SK-N-SH (cell line): Measurements from ENCODE around the gene ZER1. TPM values are rescaled to one million over a fixed set of nuclear protein-coding genes. Genes with fewer than 3 reads are reported as not detected.

ENCODE experiments used
- CTCF ChIA-PET: fragments of 300-600, 350-600 bp; formaldehyde crosslinking; extraction: SDS; loops from one replicate; lab custom pipeline; 2021; lab: Yijun Ruan, JAX
- POLR2A ChIA-PET: fragments of 350-600 bp; sonication (Branson Sonifier 250); formaldehyde crosslinking; extraction: SDS; loops from one replicate; lab custom pipeline; 2020; ENCODE audit warnings: antibody characterized with exemption, inconsistent platforms; lab: Yijun Ruan, JAX
- DNase-seq: peaks from one replicate; pipeline ENCODE4 v3.0.0; 2012
- H2AFZ ChIP-seq: fragments of 200-600 bp; sonication (generic); 2 replicates; pipeline ENCODE4 v1.8.1; 2016; ENCODE audit warnings: antibody characterized with exemption, mild to moderate bottlenecking, low read depth
- H3F3A ChIP-seq: fragments of 200-600 bp; sonication (generic); replicated peaks from 2 replicates; pipeline ENCODE3; 2016; ENCODE audit warnings: antibody characterized with exemption, mild to moderate bottlenecking; ENCODE audit not compliant: insufficient read depth
- H3K27ac ChIP-seq, 2 experiments: fragments of 200-500 bp in 1 of 2; fragments of 200-600 bp in 1 of 2; sonication (Bioruptor generic) in 1 of 2; sonication (generic), shearing (Covaris generic) in 1 of 2; 2 replicates each; pipeline versions ENCODE4 v1.5.1 to v1.6.1; 2014 to 2016; ENCODE audit warnings: low read depth in 2 of 2, inconsistent platforms in 1 of 2, low read length in 1 of 2, mild to moderate bottlenecking in 1 of 2, mixed read lengths in 1 of 2
- H3K27me3 ChIP-seq: fragments of 200-600 bp; sonication (generic), shearing (Covaris generic); 2 replicates; pipeline ENCODE4 v1.6.1; 2016; ENCODE audit warnings: mixed run types; ENCODE audit not compliant: insufficient read depth
- H3K36me3 ChIP-seq, 2 experiments: fragments of 200-500 bp in 1 of 2; fragments of 200-600 bp in 1 of 2; sonication (Bioruptor generic) in 1 of 2; sonication (generic) in 1 of 2; replicated peaks in 1 of 2; 2 replicates each; pipeline versions ENCODE3 to v1.5.1; 2014 to 2016; ENCODE audit warnings: low read length in 1 of 2, mild to moderate bottlenecking in 1 of 2; ENCODE audit not compliant: insufficient read depth in 2 of 2, control insufficient read depth in 1 of 2
- H3K4me1 ChIP-seq, 2 experiments: fragments of 200-500 bp in 1 of 2; fragments of 200-600 bp in 1 of 2; sonication (Bioruptor generic) in 1 of 2; sonication (generic), shearing (Covaris generic) in 1 of 2; 2 replicates each; pipeline versions ENCODE4 v1.5.1 to v1.6.1; 2014 to 2016; ENCODE audit warnings: low read depth in 1 of 2, low read length in 1 of 2, mixed run types in 1 of 2; ENCODE audit not compliant: insufficient read depth in 2 of 2, control insufficient read depth in 1 of 2
- H3K4me2 ChIP-seq: fragments of 200-600 bp; sonication (generic), shearing (Covaris generic); 2 replicates; pipeline ENCODE4 v1.6.1; 2017; ENCODE audit warnings: mixed run types
- H3K4me3 ChIP-seq, 2 experiments: fragments of 200-500 bp in 1 of 2; fragments of 200-600 bp in 1 of 2; sonication (Bioruptor generic) in 1 of 2; sonication (generic), shearing (Covaris generic) in 1 of 2; 2 replicates each; pipeline versions ENCODE4 v1.5.1 to v1.8.1; 2014 to 2016; ENCODE audit warnings: low read depth in 2 of 2, inconsistent platforms in 1 of 2, low read length in 1 of 2, mild to moderate bottlenecking in 1 of 2, mixed read lengths in 1 of 2, moderate library complexity in 1 of 2
- H3K79me2 ChIP-seq: fragments of 200-600 bp; sonication (generic); 2 replicates; pipeline ENCODE4 v1.8.1; 2017; ENCODE audit warnings: mild to moderate bottlenecking; ENCODE audit not compliant: insufficient read depth
- H3K9ac ChIP-seq: fragments of 200-600 bp; sonication (generic); 2 replicates; pipeline ENCODE4 v1.6.1; 2017; ENCODE audit warnings: mixed run types
- H3K9me2 ChIP-seq: fragments of 200-600 bp; sonication (generic); 2 replicates; pipeline ENCODE4 v1.6.1; 2017; ENCODE audit warnings: mixed run types
- H3K9me3 ChIP-seq: fragments of 200-600 bp; sonication (generic); 2 replicates; pipeline ENCODE4 v1.6.1; 2017; ENCODE audit warnings: mixed run types, mild to moderate bottlenecking, moderate library complexity
- H4K20me1 ChIP-seq: fragments of 200-600 bp; sonication (generic); 2 replicates; pipeline ENCODE4 v1.6.1; 2017; ENCODE audit warnings: mild to moderate bottlenecking, mixed run types; ENCODE audit not compliant: insufficient read depth
- CHD2 ChIP-seq: fragments of 150-350 bp; IDR thresholded peaks from 2 replicates; pipeline ENCODE4 v1.6.1; 2018; ENCODE audit warnings: low read length; ENCODE audit not compliant: partially characterized antibody
- EP300 ChIP-seq, 2 experiments: IDR thresholded peaks; 2 replicates each; pipeline versions ENCODE4 v1.4.0 to v1.6.1; 2012; ENCODE audit warnings: borderline replicate concordance in 1 of 2, low read depth in 1 of 2, low read length in 1 of 2
- FOSL2 ChIP-seq: IDR thresholded peaks from 2 replicates; pipeline ENCODE4 v1.4.0; 2012; ENCODE audit warnings: low read depth, mild to moderate bottlenecking, moderate library complexity, borderline replicate concordance
- FOXJ3 ChIP-seq: sonication (generic); formaldehyde crosslinking; IDR thresholded peaks from 2 replicates; pipeline ENCODE4 v1.5.1; 2020; ENCODE audit warnings: mild to moderate bottlenecking, missing genetic modification reagents
- GATA2 ChIP-seq: sonication (generic); formaldehyde crosslinking; IDR thresholded peaks from 2 replicates; pipeline ENCODE4 v1.5.0; 2020; ENCODE audit warnings: mild to moderate bottlenecking, missing genetic modification reagents
- JUND ChIP-seq: IDR thresholded peaks from 2 replicates; pipeline ENCODE4 v1.4.0; 2012
- MAX ChIP-seq: IDR thresholded peaks from 2 replicates; pipeline ENCODE4 v1.4.0; 2012; ENCODE audit warnings: low read depth
- MXI1 ChIP-seq: IDR thresholded peaks from 2 replicates; pipeline ENCODE4 v1.6.1; 2012; ENCODE audit warnings: mild to moderate bottlenecking, low read depth, low read length, improper control_type of control experiment
- NFIC ChIP-seq: IDR thresholded peaks from 2 replicates; pipeline ENCODE4 v1.4.0; 2012; ENCODE audit warnings: borderline replicate concordance
- NRF1 ChIP-seq: IDR thresholded peaks from 2 replicates; pipeline ENCODE4 v1.6.1; 2012; ENCODE audit warnings: low read depth, mild to moderate bottlenecking, low read length
- REST ChIP-seq: IDR thresholded peaks from 2 replicates; pipeline ENCODE4 v1.6.1; 2012; ENCODE audit warnings: mild to moderate bottlenecking, low read depth, low read length, moderate library complexity
- RFX5 ChIP-seq: IDR thresholded peaks from 2 replicates; pipeline ENCODE4 v1.6.1; 2012; ENCODE audit warnings: mild to moderate bottlenecking, improper control_type of control experiment, low read length
- RXRA ChIP-seq: IDR thresholded peaks from 2 replicates; pipeline ENCODE4 v1.4.0; 2012; ENCODE audit warnings: low read depth, mild to moderate bottlenecking, borderline replicate concordance
- SIN3A ChIP-seq: IDR thresholded peaks from 2 replicates; pipeline ENCODE4 v1.6.1; 2012; ENCODE audit warnings: low read depth, mild to moderate bottlenecking, low read length, moderate library complexity, borderline replicate concordance
- SMC3 ChIP-seq: IDR thresholded peaks from 2 replicates; pipeline ENCODE4 v1.6.1; 2012; ENCODE audit warnings: low read depth, low read length, improper control_type of control experiment
- TAF1 ChIP-seq: IDR thresholded peaks from 2 replicates; pipeline ENCODE4 v1.6.1; 2012; ENCODE audit warnings: low read depth, mild to moderate bottlenecking, low read length, moderate library complexity, borderline replicate concordance
- TCF12 ChIP-seq: IDR thresholded peaks from 2 replicates; pipeline ENCODE4 v1.4.0; 2012
- USF1 ChIP-seq: IDR thresholded peaks from 2 replicates; pipeline ENCODE4 v1.4.0; 2012; ENCODE audit warnings: low read depth, borderline replicate concordance
- YY1 ChIP-seq: IDR thresholded peaks from 2 replicates; pipeline ENCODE4 v1.4.0; 2012; ENCODE audit warnings: low read depth, mild to moderate bottlenecking
- WGBS: methylation state at CpG from one replicate; pipeline ENCODE4 v1.1.6; 2017; ENCODE audit warnings: low lambda C conversion rate; 5-methylcytosine and 5-hydroxymethylcytosine counted together
- polyA plus RNA-seq, 3 experiments: library from polyadenylated mRNA; depleted of rRNA; stranded (reverse); fragments of >200 nt; gene quantifications; 2 replicates each; pipeline ENCODE4 v1.2.3, GENCODE V29; 2012

ZER1 gene
- polyA plus RNA-seq, 1 of the 3 experiments (the other 2 are of a cell fraction): 30.9 TPM

- CTCF ChIA-PET: interaction anchor here (1.1 to 1.9 kb wide), 4 partner anchors 11 to 107 kb away, joined by 3 to 12 read pairs (median 3); partner anchors contain the start of genes PKN3 and SPOUT1
- POLR2A ChIA-PET: interaction anchor here (1.4 kb wide), 2 partner anchors 17 to 122 kb away, joined by 3 to 4 read pairs; no protein-coding TSS in a partner anchor
- H3K9me3 ChIP-seq: no peaks in the 10 kb centered on the region
- H3K4me1 ChIP-seq: peaks cover 0 to 15% of the 10 kb centered on the region in 2 experiments; a peak in 1 of 4 replicates
- peak overlapping the region; percentile 25 to 69; a peak in 3 of 4 replicates for H3K27ac ChIP-seq
- H3K36me3 ChIP-seq: peaks cover 0 to 7% of the 10 kb centered on the region in 2 experiments
- H3K9me2 ChIP-seq: no peaks in the 10 kb centered on the region
- no peaks in the 10 kb centered on the region for H3K79me2 ChIP-seq
- whole genome bisulfite sequencing: 30% methylated on average over 7 of the region's 7 CpGs
- H3K4me2 ChIP-seq: peak overlapping the region; percentile 84
- H4K20me1 ChIP-seq: no peaks in the 10 kb centered on the region
- peaks cover 6% of the 10 kb centered on the region for H3F3A ChIP-seq
- peak overlapping the region; percentile 79 for H2AFZ ChIP-seq
- no peaks in the 10 kb centered on the region for H3K27me3 ChIP-seq
- peak overlapping the region; percentile 55 for H3K9ac ChIP-seq
- peak overlapping the region; percentile 70 to 75 for H3K4me3 ChIP-seq
- no peak for DNase-seq
- TF ChIP-seq EP300 (IDR thresholded peaks at IDR 0.05; ENCODE audit: borderline replicate concordance in 1 of 2, low read depth in 1 of 2, low read length in 1 of 2): no peak
- no peak for TF ChIP-seq JUND
- TF ChIP-seq NFIC: no peak
- no peak for TF ChIP-seq GATA2 (CRISPR knock-in tag)
- TF ChIP-seq MXI1: no peak
- TF ChIP-seq SIN3A: no peak
- no peak for TF ChIP-seq YY1
- TF ChIP-seq FOSL2: no peak
- no peak for TF ChIP-seq RXRA
- TF ChIP-seq FOXJ3 (CRISPR knock-in tag): no peak
Measured at GRCh38 chr9:128723352-128723865, 48.3 kb downstream of the ZER1 start.

- ChIA-PET CTCF (interaction anchor here (1.9 to 2.7 kb wide), 2 partner anchors 20 to 21 kb away, joined by 8 to 12 read pairs; partner anchors contain the start of gene PKN3), POLR2A (no interaction called here)
- no peak for TF ChIP-seq SMC3
- no peak for TF ChIP-seq JUND
- no peak for TF ChIP-seq RXRA
- no peak for TF ChIP-seq FOSL2
- TF ChIP-seq YY1: no peak
- TF ChIP-seq TCF12: no peak
- TF ChIP-seq TAF1: no peak
- TF ChIP-seq CHD2: no peak
- no peak for TF ChIP-seq MAX
- no peak for TF ChIP-seq RFX5
- no peak for TF ChIP-seq NRF1
- TF ChIP-seq USF1: no peak
- no peak for TF ChIP-seq REST
Measured at GRCh38 chr9:128722380-128723351, 49.1 kb downstream of the ZER1 start.

More at GRCh38 chr9:128722380-128723351, 49.1 kb downstream of the ZER1 start:
- H3K27me3 ChIP-seq: no peaks in the 10 kb centered on the region
- no peaks in the 10 kb centered on the region for H3K79me2 ChIP-seq
- peak overlapping the region; percentile 70 to 75; a peak in 1 of 4 replicates for H3K4me3 ChIP-seq
- H3K36me3 ChIP-seq: peaks cover 0 to 7% of the 10 kb centered on the region in 2 experiments
- no peaks in the 10 kb centered on the region for H3K9me2 ChIP-seq
- H2AFZ ChIP-seq: no peak overlapping the region
- WGBS: 76% methylated on average over 9 of the region's 9 CpGs
- peak overlapping the region; percentile 84 for H3K4me2 ChIP-seq
- peaks cover 0 to 11% of the 10 kb centered on the region in 2 experiments; a peak in 1 of 4 replicates for H3K4me1 ChIP-seq
- H3K27ac ChIP-seq: no peak overlapping the region
- DNase-seq: no peak
- peak overlapping the region; percentile 55; the same call in 1 of the 2 replicates for H3K9ac ChIP-seq
- H3K9me3 ChIP-seq: no peaks in the 10 kb centered on the region
- H3F3A ChIP-seq: peaks cover 6% of the 10 kb centered on the region
- H4K20me1 ChIP-seq: no peaks in the 10 kb centered on the region
